Effector memory CD4-positive, alpha-beta T cell (primary cell): ENCODE data around the gene CD55.
A peak's percentile ranks its signal among the peaks of the same experiment; 100 is the strongest.
"Not testable (repeated sequence)": the region's sequence is repeated elsewhere in the genome, so short reads cannot be mapped to it uniquely, and the experiment has no call there.

ENCODE experiments used
- DNase-seq, 3 donors: peaks; one replicate each; pipeline ENCODE4 v3.0.0-alpha.2; 2020
- H3K27ac ChIP-seq: 2 replicates; pipeline ENCODE4 v1.7.0; 2013; ENCODE audit warnings: mild to moderate bottlenecking, low read length, moderate library complexity; ENCODE audit not compliant: insufficient read depth, poor library complexity, severe bottlenecking
- H3K27me3 ChIP-seq: replicated peaks from 2 replicates; pipeline ENCODE4 v1.7.0; 2013; ENCODE audit warnings: mild to moderate bottlenecking, low read length; ENCODE audit not compliant: insufficient read depth, control insufficient read depth, poor library complexity, severe bottlenecking
- H3K36me3 ChIP-seq: 2 replicates; pipeline ENCODE4 v1.7.0; 2013; ENCODE audit warnings: mild to moderate bottlenecking, low read length, moderate library complexity; ENCODE audit not compliant: control insufficient read depth, insufficient read depth
- H3K4me1 ChIP-seq: 2 replicates; pipeline ENCODE4 v1.7.0; 2013; ENCODE audit warnings: low read length, mild to moderate bottlenecking; ENCODE audit not compliant: control insufficient read depth, insufficient read depth, poor library complexity, severe bottlenecking
- H3K4me3 ChIP-seq: 2 replicates; pipeline ENCODE4 v1.7.0; 2013; ENCODE audit warnings: low read length, low read depth, mild to moderate bottlenecking; ENCODE audit not compliant: insufficient read depth, poor library complexity, severe bottlenecking
- H3K9me3 ChIP-seq: 2 replicates; pipeline ENCODE4 v1.7.0; 2013; ENCODE audit warnings: mild to moderate bottlenecking, low read length, moderate library complexity; ENCODE audit not compliant: control insufficient read depth

Gene CD55

DNA sequence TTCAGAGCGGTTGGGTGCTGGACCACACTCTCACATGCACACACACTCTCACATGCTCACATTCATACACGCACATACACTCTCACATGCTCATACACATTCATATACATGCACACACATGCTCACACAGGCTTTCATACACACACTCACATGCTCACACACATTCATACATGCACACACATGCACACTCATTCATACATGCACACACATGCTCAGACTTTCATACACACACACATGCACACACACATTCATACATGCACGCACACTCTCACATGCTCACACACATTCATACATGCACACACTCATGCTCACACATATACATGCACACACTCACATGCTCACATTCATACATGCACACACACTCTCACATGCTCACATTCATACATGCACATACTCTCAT is 6.0 kb upstream of the CD55 start:
- H3K4me3 ChIP-seq: no peak overlapping the region
- H3K4me1 ChIP-seq: no peaks in the 10 kb centered on the region
- no peaks in the 10 kb centered on the region for H3K27me3 ChIP-seq

DNA sequence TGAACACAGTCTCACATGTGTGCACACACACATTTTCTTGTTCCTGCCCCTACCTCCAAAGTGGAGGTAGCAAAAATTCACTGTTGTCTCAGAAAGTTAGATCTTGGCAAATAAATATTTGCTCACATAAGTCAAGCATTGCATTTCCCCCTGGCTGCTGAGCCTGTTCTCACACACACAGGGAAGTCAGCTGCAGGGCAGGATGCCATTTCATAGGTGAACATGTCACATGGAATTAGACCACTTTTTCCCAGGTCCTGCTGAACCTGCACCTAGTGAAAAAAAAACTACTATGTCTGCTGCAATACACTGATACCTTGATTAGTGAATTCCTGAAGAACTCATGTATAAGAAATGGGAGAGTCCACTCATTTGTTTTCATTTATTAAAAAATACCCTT is 5.3 kb upstream of the CD55 start:
- H3K4me3 ChIP-seq: no peak overlapping the region
- H3K27me3 ChIP-seq: no peaks in the 10 kb centered on the region
- H3K36me3 ChIP-seq: no peaks in the 10 kb centered on the region
- H3K27ac ChIP-seq: no peak overlapping the region
- no peak for DNase-seq
- no peaks in the 10 kb centered on the region for H3K4me1 ChIP-seq
- no peaks in the 10 kb centered on the region for H3K9me3 ChIP-seq

More for the DNA sequence above, 6.0 kb upstream of the CD55 start:
- no peak overlapping the region for H3K27ac ChIP-seq
- DNase-seq: no peak
- no peaks in the 10 kb centered on the region for H3K36me3 ChIP-seq
- H3K9me3 ChIP-seq: no peaks in the 10 kb centered on the region

DNA sequence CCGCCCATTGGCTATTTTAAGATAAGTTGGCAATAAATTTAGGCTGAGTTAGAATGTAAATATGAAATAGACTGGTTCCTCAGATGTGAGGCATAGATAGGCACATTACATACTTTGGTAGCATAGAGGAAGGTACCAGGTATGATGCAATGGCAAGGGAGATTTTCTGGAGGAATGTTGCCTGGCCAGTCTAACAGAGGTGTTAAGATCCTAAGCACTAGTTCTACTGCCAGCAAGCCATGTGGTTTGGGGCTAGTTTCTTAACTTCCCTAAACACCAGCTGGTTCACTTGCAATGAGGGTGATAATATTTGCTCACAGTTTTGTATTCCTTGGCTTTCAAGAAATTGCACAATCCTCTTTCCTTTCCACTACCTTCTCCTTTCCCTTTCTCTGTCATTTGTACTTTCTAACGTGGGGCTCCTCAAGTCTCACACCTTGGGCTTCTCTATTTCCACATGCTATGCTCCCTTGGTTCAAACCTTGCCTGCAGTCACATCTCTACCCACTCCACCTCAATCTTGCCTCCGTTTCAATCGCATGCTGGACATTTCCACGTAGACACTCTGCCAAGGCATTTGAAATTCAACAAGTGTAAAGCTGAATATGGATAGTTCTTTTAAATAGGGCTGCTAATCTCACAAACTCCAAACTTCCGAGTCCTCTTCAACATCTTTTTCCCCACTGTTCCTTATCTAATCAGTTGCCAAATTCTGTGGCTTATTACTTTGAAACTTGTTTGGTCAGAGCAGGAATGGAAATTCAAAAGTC is 4.7 kb upstream of the CD55 start:
- Histone ChIP-seq H3K4me3 (no peak overlapping the region), H3K27ac (no peak overlapping the region), H3K36me3 (no peaks in the 10 kb centered on the region), H3K4me1 (no peaks in the 10 kb centered on the region), H3K27me3 (no peaks in the 10 kb centered on the region), H3K9me3 (no peaks in the 10 kb centered on the region)
- DNase-seq: no peak

DNA sequence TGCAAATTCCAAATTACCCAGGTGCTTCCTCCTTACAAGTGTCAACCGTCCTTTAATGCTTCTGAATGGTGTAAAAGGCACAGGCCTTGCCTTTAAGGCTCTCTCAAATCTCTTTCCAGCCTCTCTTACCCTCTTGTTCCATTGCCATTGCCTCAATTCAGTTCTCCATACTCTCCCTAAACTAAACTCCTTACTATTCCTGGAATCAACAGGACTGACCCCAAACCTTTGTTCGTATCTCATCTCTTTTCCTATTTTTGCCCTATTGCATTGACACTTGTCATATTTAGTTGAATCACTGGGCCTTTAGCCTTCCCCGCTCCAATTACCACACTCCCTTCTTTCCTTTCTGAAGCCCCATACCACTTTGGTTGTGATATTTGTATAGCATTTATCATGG is 3.9 kb upstream of the CD55 start:
- no peaks in the 10 kb centered on the region for H3K36me3 ChIP-seq
- no peak for DNase-seq
- no peak overlapping the region for H3K4me3 ChIP-seq
- peaks cover 2% of the 10 kb centered on the region for H3K4me1 ChIP-seq
- H3K27ac ChIP-seq: no peak overlapping the region
- no peaks in the 10 kb centered on the region for H3K27me3 ChIP-seq
- no peaks in the 10 kb centered on the region for H3K9me3 ChIP-seq

DNA sequence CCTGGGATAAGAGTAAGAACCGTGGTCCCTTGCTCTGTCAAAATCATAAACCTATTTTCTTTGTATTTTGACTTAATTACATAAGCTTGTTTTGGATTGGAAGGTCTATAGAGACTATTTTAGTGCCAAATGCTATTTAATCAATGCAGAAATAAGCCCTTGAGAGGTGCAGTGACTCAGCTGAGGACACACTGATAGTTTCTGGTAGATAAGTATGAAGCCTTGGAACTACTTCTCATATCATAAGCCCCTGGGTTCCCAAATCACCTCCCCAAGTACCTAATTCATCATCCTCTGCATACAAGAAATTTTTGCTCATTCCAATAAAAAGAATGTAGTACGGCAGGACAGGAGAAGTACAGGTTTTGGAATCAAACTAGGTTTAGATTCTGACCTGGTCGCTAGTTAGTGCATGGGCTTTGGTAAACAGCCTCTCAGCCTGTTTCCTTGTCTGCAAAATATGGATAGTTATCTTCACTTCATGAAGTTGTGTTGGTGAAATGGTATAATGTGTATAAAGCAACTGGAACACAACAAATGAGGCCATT is 3.3 kb upstream of the CD55 start:
- no peaks in the 10 kb centered on the region for H3K36me3 ChIP-seq

DNA sequence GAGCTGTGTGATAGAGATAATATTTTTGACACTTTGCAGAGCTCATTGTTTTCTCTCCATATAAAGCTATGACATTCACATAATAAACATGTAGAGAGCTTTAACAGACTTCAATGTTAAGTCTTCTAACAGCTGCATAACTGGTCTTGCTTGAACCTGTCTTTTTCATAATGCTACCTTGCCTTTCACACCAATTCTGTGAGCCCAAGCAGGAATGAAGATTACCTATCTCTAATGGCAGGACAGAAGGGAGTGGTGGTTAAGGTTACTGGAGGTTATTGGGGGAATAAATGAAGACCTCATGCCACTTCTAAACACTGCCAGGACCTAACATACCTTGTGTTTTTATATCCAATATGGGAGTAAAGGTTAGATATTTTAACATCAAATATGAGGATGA is 2.3 kb upstream of the CD55 start:
- Histone ChIP-seq H3K27ac (no peak overlapping the region), H3K9me3 (no peaks in the 10 kb centered on the region), H3K4me3 (no peak overlapping the region)

More for the DNA sequence above, 3.3 kb upstream of the CD55 start:
- no peak for DNase-seq
- peaks cover 6% of the 10 kb centered on the region for H3K4me1 ChIP-seq
- H3K4me3 ChIP-seq: no peak overlapping the region
- H3K27ac ChIP-seq: no peak overlapping the region
- H3K9me3 ChIP-seq: no peaks in the 10 kb centered on the region
- no peaks in the 10 kb centered on the region for H3K27me3 ChIP-seq

DNA sequence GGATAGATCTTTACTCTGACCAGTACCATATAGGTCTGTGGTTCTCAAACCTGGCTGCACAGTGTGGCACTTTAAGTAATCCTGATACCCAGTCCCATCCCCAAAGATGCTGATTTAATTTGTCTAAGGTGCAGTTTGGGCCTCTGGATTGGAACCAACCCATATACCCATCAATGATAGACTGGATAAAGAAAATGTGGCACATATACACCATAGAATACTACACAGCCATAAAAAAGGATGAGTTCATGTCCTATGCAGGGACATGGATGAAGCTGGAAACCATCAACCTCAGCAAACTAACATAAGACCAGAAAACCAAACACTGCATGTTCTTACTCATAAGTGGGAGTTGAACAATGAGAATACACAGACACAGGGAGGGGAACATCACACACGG is 1.4 kb upstream of the CD55 start:
- H3K4me1 ChIP-seq: peaks cover 16% of the 10 kb centered on the region
- not testable (repeated sequence) for H3K4me3 ChIP-seq, H3K9me3 ChIP-seq, DNase-seq, H3K27me3 ChIP-seq, H3K27ac ChIP-seq
- H3K36me3 ChIP-seq: peaks cover 12% of the 10 kb centered on the region

More for the DNA sequence above, 2.3 kb upstream of the CD55 start:
- DNase-seq: no peak
- no peaks in the 10 kb centered on the region for H3K27me3 ChIP-seq
- H3K36me3 ChIP-seq: peaks cover 9% of the 10 kb centered on the region
- peaks cover 13% of the 10 kb centered on the region for H3K4me1 ChIP-seq

DNA sequence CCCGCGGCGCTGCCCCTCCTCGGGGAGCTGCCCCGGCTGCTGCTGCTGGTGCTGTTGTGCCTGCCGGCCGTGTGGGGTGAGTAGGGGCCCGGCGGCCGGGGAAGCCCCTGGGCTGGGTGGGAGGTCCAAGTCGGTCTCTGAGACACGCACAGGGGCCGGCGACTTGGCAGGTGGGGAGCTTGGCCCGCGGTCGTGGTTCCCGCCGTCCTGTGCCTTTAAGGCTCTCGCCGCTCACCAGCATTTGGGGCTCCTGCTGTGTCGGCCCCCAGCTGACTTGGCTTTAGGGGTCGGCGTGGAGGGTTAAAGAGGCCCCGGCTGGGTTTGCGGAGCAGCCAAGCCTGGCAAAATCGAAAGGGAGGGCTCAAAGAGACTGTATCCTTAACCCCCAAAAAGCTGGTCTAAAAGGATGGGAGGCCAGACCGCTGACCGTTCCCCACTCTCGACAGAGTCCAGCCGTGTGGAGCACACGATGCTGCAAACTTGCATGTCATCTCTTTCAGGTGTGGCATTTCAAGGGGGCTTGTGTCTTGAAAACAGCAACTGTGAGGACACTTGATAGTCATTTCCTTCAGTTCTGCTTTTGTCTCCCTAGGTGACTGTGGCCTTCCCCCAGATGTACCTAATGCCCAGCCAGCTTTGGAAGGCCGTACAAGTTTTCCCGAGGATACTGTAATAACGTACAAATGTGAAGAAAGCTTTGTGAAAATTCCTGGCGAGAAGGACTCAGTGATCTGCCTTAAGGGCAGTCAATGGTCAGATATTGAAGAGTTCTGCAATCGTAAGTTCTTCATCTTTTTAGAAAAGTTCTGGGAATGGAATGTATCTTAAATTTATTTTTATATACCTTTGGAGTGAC is 540 bp downstream of the CD55 start:
- no peaks in the 10 kb centered on the region for H3K9me3 ChIP-seq
- H3K4me1 ChIP-seq: peaks cover 18% of the 10 kb centered on the region
- peaks cover 25% of the 10 kb centered on the region for H3K36me3 ChIP-seq
- DNase-seq: no peak
- peak overlapping the region; percentile 88 for H3K27ac ChIP-seq
- peak overlapping the region; percentile 93 for H3K4me3 ChIP-seq
- H3K27me3 ChIP-seq: no peaks in the 10 kb centered on the region

DNA sequence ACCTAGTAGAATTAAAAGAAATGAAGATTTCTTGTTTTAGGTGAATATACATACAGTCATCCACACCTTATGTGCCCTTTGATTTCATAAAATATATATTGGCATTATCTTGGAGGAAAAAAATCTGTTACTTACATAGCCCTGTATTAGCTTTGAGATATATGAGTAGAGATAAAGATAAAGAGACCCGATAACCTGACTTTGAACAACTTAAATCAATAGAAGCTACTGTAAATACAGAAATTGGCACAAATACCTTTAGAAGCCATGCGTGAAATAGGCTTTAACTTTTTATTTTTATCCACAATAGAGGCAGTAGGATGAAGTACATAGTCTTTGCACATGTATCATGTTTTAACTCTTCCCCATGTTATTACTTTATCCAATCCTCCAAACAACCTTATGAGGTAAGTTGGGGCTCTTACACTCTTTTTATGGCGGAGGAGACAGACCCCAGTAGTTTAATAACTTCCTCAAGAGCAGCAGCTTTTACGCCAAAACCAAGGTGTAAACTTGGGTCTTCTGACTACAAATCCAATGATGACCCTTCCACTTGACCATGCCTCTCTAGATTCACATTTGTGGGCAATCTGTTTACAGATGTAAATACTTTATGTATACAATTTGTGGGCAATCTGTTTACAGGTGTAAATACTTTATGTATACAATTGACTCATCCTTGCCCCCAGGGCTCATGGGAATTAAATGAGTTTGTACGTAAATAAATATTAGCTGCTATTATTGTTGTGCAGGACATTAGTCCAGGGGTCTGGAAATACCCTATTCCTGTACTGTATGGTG is 2.1 kb downstream of the CD55 start:
- H3K4me3 ChIP-seq: peak overlapping the region; percentile 28
- no peak overlapping the region for H3K27ac ChIP-seq

More for the DNA sequence above, 2.1 kb downstream of the CD55 start:
- Histone ChIP-seq H3K36me3 (peaks cover 41% of the 10 kb centered on the region), H3K4me1 (peaks cover 18% of the 10 kb centered on the region), H3K27me3 (no peaks in the 10 kb centered on the region), H3K9me3 (no peaks in the 10 kb centered on the region)
- no peak for DNase-seq
